Measurements from ENCODE around the gene CERS4. TPM values are rescaled to one million over a fixed set of nuclear protein-coding genes. Genes with fewer than 3 reads are reported as not detected.
A peak's percentile ranks its signal among the peaks of the same experiment; 100 is the strongest.
"Not testable (repeated sequence)": the region's sequence is repeated elsewhere in the genome, so short reads cannot be mapped to it uniquely, and the experiment has no call there.

CERS4 gene
- total and polyA plus RNA-seq, 2 experiments from 2014 or later, result 68.5 to 109 TPM

DNA sequence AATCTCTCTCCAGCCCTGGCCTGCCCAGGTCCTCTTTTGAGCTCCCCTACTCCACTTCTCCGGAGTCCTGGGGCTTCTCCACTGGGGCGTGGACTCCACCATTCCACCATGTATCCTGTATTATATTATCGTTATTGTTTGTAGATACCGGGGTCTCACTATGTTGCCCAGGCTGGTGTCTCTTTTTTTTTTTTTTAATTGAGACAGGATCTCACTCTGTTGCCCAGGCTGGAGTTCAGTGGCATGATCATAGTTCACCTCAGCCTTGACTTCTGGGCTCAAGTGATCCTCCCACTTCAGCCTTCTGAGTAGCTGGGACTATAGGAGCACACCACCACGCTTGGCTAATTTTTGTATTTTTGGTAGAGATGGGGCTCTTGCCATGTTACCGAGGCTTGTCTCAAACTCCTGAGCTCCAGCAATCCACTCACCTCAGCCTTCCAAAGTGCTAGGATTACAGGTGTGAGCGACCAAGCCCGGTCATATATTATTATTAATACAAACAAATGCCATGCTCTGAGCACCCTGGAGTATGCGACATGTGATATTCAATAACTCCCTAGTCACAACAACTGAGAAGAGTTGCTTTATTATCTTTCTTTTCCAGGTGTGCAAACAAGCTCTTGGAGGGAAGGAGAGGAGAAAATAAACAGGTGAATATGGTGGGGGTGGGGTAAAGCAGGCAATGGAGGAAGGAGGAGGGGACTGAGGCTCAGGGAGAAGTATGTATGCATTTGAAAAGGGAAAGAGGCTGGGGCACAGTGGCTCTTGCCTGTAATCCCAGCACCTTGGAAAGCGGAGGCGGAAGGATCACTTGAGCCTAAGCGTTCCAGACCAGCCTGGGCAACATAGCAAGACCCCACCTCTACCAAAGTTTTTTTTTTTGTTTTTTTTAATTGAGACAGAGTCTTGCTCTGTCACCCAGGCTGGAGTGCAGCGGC is 2.8 kb upstream of the CERS4 start:
- Mint-ChIP-seq H3K4me1 (peaks cover 53% of the 10 kb centered on the region), H3K36me3 (ENCODE audit: low read depth) (peaks cover 2% of the 10 kb centered on the region; the same call in 2 of the 3 replicates), H3K27me3 (ENCODE audit: insufficient read depth, low read depth, poor library complexity) (peaks cover 32% of the 10 kb centered on the region), H3K4me3 (peak overlapping the region; percentile 6; the same call in 1 of the 3 replicates), H3K27ac (peak overlapping the region; percentile 80), H3K9me3 (no peaks in the 10 kb centered on the region; the same call in 2 of the 3 replicates)
- H3K79me2 ChIP-seq (replicated peaks; ENCODE audit: insufficient read depth), result peaks cover 19% of the 10 kb centered on the region
- peak; percentile 88 for DNase-seq (ENCODE audit: low spot score)
- no peak overlapping the region for H2AFZ ChIP-seq
- H3K4me1 ChIP-seq (ENCODE audit: insufficient read depth), result peaks cover 50% of the 10 kb centered on the region
- H3K4me2 ChIP-seq, result peak overlapping the region; percentile 53; the same call in 1 of the 2 replicates
- no peaks in the 10 kb centered on the region for H3K36me3 ChIP-seq (ENCODE audit: insufficient read depth)
- H3K27me3 ChIP-seq (ENCODE audit: insufficient read depth), result no peaks in the 10 kb centered on the region
- H3K4me3 ChIP-seq, result peak overlapping the region; percentile 23; the same call in 1 of the 2 replicates
- H3F3A ChIP-seq (replicated peaks; ENCODE audit: low read depth), result peaks cover 20% of the 10 kb centered on the region
- TF ChIP-seq, protein P1, sequence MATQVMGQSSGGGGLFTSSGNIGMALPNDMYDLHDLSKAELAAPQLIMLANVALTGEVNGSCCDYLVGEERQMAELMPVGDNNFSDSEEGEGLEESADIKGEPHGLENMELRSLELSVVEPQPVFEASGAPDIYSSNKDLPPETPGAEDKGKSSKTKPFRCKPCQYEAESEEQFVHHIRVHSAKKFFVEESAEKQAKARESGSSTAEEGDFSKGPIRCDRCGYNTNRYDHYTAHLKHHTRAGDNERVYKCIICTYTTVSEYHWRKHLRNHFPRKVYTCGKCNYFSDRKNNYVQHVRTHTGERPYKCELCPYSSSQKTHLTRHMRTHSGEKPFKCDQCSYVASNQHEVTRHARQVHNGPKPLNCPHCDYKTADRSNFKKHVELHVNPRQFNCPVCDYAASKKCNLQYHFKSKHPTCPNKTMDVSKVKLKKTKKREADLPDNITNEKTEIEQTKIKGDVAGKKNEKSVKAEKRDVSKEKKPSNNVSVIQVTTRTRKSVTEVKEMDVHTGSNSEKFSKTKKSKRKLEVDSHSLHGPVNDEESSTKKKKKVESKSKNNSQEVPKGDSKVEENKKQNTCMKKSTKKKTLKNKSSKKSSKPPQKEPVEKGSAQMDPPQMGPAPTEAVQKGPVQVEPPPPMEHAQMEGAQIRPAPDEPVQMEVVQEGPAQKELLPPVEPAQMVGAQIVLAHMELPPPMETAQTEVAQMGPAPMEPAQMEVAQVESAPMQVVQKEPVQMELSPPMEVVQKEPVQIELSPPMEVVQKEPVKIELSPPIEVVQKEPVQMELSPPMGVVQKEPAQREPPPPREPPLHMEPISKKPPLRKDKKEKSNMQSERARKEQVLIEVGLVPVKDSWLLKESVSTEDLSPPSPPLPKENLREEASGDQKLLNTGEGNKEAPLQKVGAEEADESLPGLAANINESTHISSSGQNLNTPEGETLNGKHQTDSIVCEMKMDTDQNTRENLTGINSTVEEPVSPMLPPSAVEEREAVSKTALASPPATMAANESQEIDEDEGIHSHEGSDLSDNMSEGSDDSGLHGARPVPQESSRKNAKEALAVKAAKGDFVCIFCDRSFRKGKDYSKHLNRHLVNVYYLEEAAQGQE (IDR thresholded peaks at IDR 0.05; ENCODE audit: unreplicated experiment), result peak; percentile 55
- TF ChIP-seq, protein P2, sequence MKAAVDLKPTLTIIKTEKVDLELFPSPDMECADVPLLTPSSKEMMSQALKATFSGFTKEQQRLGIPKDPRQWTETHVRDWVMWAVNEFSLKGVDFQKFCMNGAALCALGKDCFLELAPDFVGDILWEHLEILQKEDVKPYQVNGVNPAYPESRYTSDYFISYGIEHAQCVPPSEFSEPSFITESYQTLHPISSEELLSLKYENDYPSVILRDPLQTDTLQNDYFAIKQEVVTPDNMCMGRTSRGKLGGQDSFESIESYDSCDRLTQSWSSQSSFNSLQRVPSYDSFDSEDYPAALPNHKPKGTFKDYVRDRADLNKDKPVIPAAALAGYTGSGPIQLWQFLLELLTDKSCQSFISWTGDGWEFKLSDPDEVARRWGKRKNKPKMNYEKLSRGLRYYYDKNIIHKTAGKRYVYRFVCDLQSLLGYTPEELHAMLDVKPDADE (IDR thresholded peaks at IDR 0.05), result no peak
- no peaks in the 10 kb centered on the region; the same call in 1 of the 2 replicates for H4K20me1 ChIP-seq (replicated peaks; ENCODE audit: insufficient read depth)
- peak overlapping the region; percentile 86 for H3K27ac ChIP-seq (ENCODE audit: low read depth)
- H3K9me2 ChIP-seq (ENCODE audit: insufficient read depth), result no peaks in the 10 kb centered on the region
- peak; percentile 1; the same call in 2 of the 3 replicates for ATAC-seq

DNA sequence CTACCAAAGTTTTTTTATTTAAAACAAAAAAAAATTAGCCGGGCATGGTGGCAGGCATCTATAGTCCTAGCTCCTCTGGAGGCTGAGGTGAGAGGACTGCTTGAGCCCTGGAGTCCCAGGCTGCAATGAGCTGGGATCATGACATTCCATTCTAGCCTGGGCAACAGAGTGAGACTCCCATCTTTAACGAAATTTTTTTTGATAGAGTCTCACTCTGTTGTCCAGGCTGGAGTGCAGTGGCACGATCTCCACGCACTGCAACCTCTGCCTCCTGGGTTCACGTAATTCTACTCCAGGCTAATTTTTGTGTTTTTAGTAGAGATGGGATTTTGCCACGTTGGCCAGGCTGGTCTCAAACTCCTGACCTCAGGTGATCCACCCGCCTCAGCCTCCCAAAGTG is 1.8 kb upstream of the CERS4 start:
- not testable (repeated sequence) for H3K9me3 Mint-ChIP-seq; H2AFZ ChIP-seq; H3K4me3 ChIP-seq; H3K36me3 Mint-ChIP-seq (ENCODE audit: low read depth); H3K9me2 ChIP-seq (ENCODE audit: insufficient read depth); H3K27me3 ChIP-seq (ENCODE audit: insufficient read depth); H4K20me1 ChIP-seq (replicated peaks; ENCODE audit: insufficient read depth); H3K4me3 Mint-ChIP-seq; H3K4me2 ChIP-seq; H3K27ac Mint-ChIP-seq; H3K36me3 ChIP-seq (ENCODE audit: insufficient read depth); DNase-seq (ENCODE audit: low spot score); ATAC-seq
- H3F3A ChIP-seq (replicated peaks; ENCODE audit: low read depth), result peaks cover 20% of the 10 kb centered on the region
- peaks cover 60% of the 10 kb centered on the region for H3K4me1 Mint-ChIP-seq
- peaks cover 28% of the 10 kb centered on the region for H3K79me2 ChIP-seq (replicated peaks; ENCODE audit: insufficient read depth)
- H3K27me3 Mint-ChIP-seq (ENCODE audit: insufficient read depth, low read depth, poor library complexity), result peaks cover 29% of the 10 kb centered on the region
- H3K27ac ChIP-seq (ENCODE audit: low read depth), result peak overlapping the region; percentile 97; the same call in 1 of the 2 replicates
- peaks cover 52% of the 10 kb centered on the region for H3K4me1 ChIP-seq (ENCODE audit: insufficient read depth)
